Ishikawa (cell line): ENCODE measurements around the gene WDSUB1.
A peak's percentile ranks its signal among the peaks of the same experiment; 100 is the strongest.

Experiments
- CEBPB ChIP-seq: IDR thresholded peaks from 2 replicates; pipeline ENCODE4 v1.6.1; 2012
- CREB1 ChIP-seq: IDR thresholded peaks from 2 replicates; pipeline ENCODE4 v1.6.1; 2012; ENCODE audit warnings: low read depth
- EGR1 ChIP-seq: IDR thresholded peaks from 2 replicates; pipeline ENCODE4 v1.6.1; 2012
- EP300 ChIP-seq: IDR thresholded peaks from 2 replicates; pipeline ENCODE4 v1.6.1; 2012; ENCODE audit warnings: borderline replicate concordance
- FOXM1 ChIP-seq: IDR thresholded peaks from 2 replicates; pipeline ENCODE4 v1.6.1; 2012; ENCODE audit warnings: low read depth, borderline replicate concordance
- NFIC ChIP-seq: IDR thresholded peaks from 2 replicates; pipeline ENCODE4 v1.6.1; 2012
- RAD21 ChIP-seq: IDR thresholded peaks from 2 replicates; pipeline ENCODE4 v1.6.1; 2012; ENCODE audit warnings: low read depth
- TAF1 ChIP-seq: IDR thresholded peaks from 2 replicates; pipeline ENCODE4 v1.6.1; 2012; ENCODE audit warnings: low read depth, mild to moderate bottlenecking
- TCF12 ChIP-seq: IDR thresholded peaks from 2 replicates; pipeline ENCODE4 v1.6.1; 2012; ENCODE audit warnings: low read depth
- TEAD4 ChIP-seq: IDR thresholded peaks from 2 replicates; pipeline ENCODE4 v1.6.1; 2012
- YY1 ChIP-seq: IDR thresholded peaks from 2 replicates; pipeline ENCODE4 v1.6.1; 2012; ENCODE audit warnings: low read depth
- ZBTB7A ChIP-seq: IDR thresholded peaks from 2 replicates; pipeline ENCODE4 v1.6.1; 2012; ENCODE audit warnings: low read depth
- TF ChIP-seq, protein P1 (sequence below): IDR thresholded peaks from 2 replicates; pipeline ENCODE4 v1.6.1; 2012
- TF ChIP-seq, protein P2 (sequence below): IDR thresholded peaks from 2 replicates; pipeline ENCODE4 v1.6.1; 2012; ENCODE audit warnings: low read depth, mild to moderate bottlenecking
- TF ChIP-seq, protein P3 (sequence below): IDR thresholded peaks from 2 replicates; pipeline ENCODE4 v1.6.1; 2012

Gene WDSUB1

DNA sequence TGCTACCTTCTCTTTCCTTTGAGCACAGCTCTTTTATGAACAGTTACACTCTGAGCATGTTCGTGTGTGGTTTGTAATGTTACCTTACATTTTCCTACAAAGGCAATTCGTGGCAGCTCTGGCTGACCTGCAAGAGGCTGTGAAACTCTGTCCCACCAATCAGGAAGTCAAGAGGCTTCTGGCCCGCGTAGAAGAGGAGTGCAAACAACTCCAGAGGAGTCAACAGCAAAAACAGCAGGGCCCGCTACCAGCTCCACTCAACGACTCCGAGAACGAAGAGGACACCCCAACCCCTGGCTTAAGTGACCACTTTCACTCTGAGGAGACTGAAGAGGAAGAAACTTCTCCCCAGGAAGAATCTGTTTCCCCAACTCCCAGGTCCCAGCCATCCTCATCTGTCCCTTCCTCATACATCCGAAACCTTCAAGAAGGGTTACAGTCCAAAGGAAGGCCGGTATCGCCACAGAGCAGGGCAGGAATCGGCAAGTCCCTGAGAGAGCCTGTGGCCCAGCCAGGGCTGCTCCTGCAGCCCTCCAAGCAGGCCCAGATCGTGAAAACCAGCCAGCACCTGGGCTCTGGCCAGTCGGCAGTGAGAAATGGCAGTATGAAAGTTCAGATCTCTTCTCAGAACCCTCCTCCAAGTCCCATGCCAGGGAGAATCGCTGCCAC is 56.9 kb downstream of the WDSUB1 start:
- TF ChIP-seq TAF1 = no peak
- no peak for TF ChIP-seq FOXM1
- no peak for TF ChIP-seq YY1
- TF ChIP-seq CREB1 = no peak
- no peak for TF ChIP-seq EGR1
- no peak for TF ChIP-seq ZBTB7A
- TF ChIP-seq TCF12 = no peak
- no peak for TF ChIP-seq CEBPB
- TF ChIP-seq TEAD4 = no peak
- TF ChIP-seq RAD21 = no peak
- no peak for TF ChIP-seq NFIC
- TF ChIP-seq, protein P1, sequence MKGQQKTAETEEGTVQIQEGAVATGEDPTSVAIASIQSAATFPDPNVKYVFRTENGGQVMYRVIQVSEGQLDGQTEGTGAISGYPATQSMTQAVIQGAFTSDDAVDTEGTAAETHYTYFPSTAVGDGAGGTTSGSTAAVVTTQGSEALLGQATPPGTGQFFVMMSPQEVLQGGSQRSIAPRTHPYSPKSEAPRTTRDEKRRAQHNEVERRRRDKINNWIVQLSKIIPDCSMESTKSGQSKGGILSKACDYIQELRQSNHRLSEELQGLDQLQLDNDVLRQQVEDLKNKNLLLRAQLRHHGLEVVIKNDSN = no peak

DNA sequence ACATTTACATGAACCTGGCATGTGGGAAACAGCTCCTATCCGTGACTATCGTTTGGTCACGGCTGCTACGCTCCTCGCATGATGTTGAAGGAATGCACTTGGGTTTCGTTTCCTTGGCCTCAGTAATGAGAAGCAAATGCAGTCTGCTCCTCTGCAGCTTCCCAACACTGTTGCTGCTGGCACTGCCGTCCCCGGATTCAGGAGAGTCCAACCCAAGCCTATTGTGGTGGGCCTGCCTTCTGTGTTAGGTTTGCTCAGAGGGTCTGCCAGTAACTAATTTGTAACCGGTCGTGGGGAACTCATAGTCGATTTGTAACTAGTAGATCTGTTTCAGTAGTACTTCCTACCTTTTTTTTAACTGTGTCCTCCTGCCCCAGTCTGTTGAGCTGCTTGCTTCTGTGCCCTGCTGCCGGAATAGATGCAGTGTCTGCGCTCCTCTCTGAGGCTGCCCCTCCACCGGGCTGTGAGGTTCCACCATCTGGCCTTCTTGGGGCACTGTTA is 58.4 kb downstream of the WDSUB1 start:
- TF ChIP-seq TAF1 (no peak), CREB1 (no peak), EP300 (no peak), EGR1 (no peak), FOXM1 (no peak)
- TF ChIP-seq, protein P1 = no peak
- TF ChIP-seq, protein P2, sequence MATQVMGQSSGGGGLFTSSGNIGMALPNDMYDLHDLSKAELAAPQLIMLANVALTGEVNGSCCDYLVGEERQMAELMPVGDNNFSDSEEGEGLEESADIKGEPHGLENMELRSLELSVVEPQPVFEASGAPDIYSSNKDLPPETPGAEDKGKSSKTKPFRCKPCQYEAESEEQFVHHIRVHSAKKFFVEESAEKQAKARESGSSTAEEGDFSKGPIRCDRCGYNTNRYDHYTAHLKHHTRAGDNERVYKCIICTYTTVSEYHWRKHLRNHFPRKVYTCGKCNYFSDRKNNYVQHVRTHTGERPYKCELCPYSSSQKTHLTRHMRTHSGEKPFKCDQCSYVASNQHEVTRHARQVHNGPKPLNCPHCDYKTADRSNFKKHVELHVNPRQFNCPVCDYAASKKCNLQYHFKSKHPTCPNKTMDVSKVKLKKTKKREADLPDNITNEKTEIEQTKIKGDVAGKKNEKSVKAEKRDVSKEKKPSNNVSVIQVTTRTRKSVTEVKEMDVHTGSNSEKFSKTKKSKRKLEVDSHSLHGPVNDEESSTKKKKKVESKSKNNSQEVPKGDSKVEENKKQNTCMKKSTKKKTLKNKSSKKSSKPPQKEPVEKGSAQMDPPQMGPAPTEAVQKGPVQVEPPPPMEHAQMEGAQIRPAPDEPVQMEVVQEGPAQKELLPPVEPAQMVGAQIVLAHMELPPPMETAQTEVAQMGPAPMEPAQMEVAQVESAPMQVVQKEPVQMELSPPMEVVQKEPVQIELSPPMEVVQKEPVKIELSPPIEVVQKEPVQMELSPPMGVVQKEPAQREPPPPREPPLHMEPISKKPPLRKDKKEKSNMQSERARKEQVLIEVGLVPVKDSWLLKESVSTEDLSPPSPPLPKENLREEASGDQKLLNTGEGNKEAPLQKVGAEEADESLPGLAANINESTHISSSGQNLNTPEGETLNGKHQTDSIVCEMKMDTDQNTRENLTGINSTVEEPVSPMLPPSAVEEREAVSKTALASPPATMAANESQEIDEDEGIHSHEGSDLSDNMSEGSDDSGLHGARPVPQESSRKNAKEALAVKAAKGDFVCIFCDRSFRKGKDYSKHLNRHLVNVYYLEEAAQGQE = no peak

DNA sequence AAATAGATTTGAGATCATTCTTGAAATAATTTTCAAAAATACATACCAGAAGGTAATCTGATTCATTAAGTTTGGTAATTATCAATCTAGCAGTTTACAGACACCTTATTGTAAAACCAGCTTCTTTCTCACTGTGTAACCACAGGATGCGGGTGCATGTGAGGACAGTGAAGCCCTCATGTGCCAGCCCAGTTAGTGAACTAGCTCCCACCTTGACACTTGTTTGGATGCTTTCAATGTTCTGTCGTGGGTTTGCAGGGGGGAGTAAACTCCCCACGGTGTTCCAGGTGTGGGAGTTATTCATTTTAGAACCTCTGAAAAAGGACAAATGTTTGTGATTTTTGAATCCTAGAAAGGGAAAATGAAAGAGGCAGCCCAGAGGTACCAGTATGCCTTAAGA is 59.0 kb downstream of the WDSUB1 start:
- no peak for TF ChIP-seq ZBTB7A
- no peak for TF ChIP-seq EGR1
- TF ChIP-seq EP300 = no peak
- TF ChIP-seq FOXM1 = no peak
- TF ChIP-seq, protein P3, sequence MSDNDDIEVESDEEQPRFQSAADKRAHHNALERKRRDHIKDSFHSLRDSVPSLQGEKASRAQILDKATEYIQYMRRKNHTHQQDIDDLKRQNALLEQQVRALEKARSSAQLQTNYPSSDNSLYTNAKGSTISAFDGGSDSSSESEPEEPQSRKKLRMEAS = no peak
- TF ChIP-seq CEBPB = no peak
- no peak for TF ChIP-seq TCF12
- no peak for TF ChIP-seq CREB1
- TF ChIP-seq TEAD4 = no peak
- TF ChIP-seq RAD21 = no peak
- no peak for TF ChIP-seq YY1
- TF ChIP-seq NFIC = no peak
- TF ChIP-seq, protein P1 = no peak
- TF ChIP-seq TAF1 = no peak
- TF ChIP-seq, protein P2 = no peak

DNA sequence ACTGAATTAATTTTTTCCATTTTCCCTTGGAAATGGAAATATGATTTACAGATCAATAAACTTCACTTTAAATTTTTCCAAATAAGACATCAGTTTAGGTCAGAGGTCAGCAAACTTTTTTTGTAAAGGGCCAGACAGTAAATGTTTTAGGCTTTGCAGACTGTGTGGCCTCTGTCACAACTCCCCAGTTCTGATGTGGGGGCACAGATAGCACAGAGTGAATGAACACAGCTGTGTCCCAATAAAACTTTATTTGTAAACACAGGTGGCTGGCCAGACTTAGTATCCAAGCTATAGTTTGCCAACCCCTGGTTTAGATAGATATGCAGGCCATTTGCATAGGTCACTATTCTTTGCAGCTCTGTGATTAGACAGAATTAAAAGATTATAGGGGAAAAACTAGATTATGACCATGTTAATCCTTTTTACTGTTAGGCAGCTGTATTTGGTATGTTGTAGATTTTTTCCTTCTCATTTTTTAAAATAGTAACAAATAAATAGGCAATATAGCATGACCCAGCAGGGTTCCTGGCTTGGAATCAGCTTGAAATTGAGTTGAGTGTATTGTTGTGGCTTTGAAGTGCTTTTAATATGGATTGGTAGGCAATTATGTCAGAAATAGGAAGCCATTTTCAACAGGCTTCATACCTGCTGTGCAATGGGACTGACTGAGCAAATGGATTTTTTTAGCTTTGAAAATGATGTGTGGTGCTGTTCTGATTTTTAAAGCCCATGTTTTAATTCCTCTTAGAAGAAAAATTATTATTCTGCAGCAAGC is 59.7 kb downstream of the WDSUB1 start:
- TF ChIP-seq, protein P2 = no peak
- TF ChIP-seq CREB1 (no peak), RAD21 (no peak), YY1 (peak; percentile 53; the same call in 1 of the 2 replicates), CEBPB (no peak), EP300 (peak; percentile 39; the same call in 1 of the 2 replicates), ZBTB7A (no peak), TAF1 (no peak), TEAD4 (peak; percentile 20; the same call in 1 of the 2 replicates), EGR1 (no peak), NFIC (peak; percentile 66; the same call in 1 of the 2 replicates), FOXM1 (no peak), TCF12 (no peak)
- TF ChIP-seq, protein P3 = 0 out of 2 replicates have a peak, but pooled peaks have one; percentile 18
- TF ChIP-seq, protein P1 = no peak
